B cell (primary cell): ENCODE results near the gene GNGT2.

ENCODE experiments used
- EZH2 ChIP-seq: IDR thresholded peaks from 2 replicates; pipeline ENCODE4 v1.6.1; 2012; ENCODE audit warnings: borderline replicate concordance, low read depth, mild to moderate bottlenecking, moderate library complexity, low read length; ENCODE audit not compliant: insufficient read depth, poor library complexity, severe bottlenecking
- TF ChIP-seq, protein P1 (sequence below): fragments of 200-600 bp; IDR thresholded peaks from one replicate; pipeline ENCODE4 v1.8.0; 2022; ENCODE audit warnings: antibody characterized with exemption, mild to moderate bottlenecking

- no peak for TF ChIP-seq EZH2
- TF ChIP-seq, protein P1, sequence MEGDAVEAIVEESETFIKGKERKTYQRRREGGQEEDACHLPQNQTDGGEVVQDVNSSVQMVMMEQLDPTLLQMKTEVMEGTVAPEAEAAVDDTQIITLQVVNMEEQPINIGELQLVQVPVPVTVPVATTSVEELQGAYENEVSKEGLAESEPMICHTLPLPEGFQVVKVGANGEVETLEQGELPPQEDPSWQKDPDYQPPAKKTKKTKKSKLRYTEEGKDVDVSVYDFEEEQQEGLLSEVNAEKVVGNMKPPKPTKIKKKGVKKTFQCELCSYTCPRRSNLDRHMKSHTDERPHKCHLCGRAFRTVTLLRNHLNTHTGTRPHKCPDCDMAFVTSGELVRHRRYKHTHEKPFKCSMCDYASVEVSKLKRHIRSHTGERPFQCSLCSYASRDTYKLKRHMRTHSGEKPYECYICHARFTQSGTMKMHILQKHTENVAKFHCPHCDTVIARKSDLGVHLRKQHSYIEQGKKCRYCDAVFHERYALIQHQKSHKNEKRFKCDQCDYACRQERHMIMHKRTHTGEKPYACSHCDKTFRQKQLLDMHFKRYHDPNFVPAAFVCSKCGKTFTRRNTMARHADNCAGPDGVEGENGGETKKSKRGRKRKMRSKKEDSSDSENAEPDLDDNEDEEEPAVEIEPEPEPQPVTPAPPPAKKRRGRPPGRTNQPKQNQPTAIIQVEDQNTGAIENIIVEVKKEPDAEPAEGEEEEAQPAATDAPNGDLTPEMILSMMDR: peak; percentile 35
Observed at GRCh38 chr17:49218941-49219913, 8.9 kb upstream of the GNGT2 start.
